HepG2 (cell line): ENCODE measurements around the gene ATP5F1A. TPM values are rescaled to one million over a fixed set of nuclear protein-coding genes. Genes with fewer than 3 reads are reported as not detected.

Experiments
- ATM ChIP-seq: fragments of 450-650 bp; IDR thresholded peaks from 2 replicates; pipeline ENCODE4 v1.7.1; 2017; ENCODE audit warnings: mild to moderate bottlenecking, borderline replicate concordance
- CAMTA2 ChIP-seq: sonication (generic); formaldehyde crosslinking; IDR thresholded peaks from 2 replicates; pipeline ENCODE4 v1.4.0; 2020; ENCODE audit warnings: mild to moderate bottlenecking, missing genetic modification reagents, borderline replicate concordance
- IKZF4 ChIP-seq: sonication (generic); formaldehyde crosslinking; IDR thresholded peaks from 2 replicates; pipeline ENCODE4 v1.5.1; 2020; ENCODE audit warnings: borderline replicate concordance, mild to moderate bottlenecking, low read depth, missing genetic modification reagents; ENCODE audit errors: not compliant biosample characterization
- MEIS2 ChIP-seq: sonication (generic); formaldehyde crosslinking; IDR thresholded peaks from 2 replicates; pipeline ENCODE4 v1.9.0; 2021; ENCODE audit warnings: mild to moderate bottlenecking, missing genetic modification reagents
- SMARCE1 ChIP-seq: fragments of 450-650 bp; IDR thresholded peaks from 2 replicates; pipeline ENCODE4 v1.6.1; 2017; ENCODE audit warnings: borderline replicate concordance
- TGIF2 ChIP-seq: IDR thresholded peaks from 2 replicates; pipeline ENCODE4 v1.6.1; 2016; ENCODE audit warnings: control low read depth, missing compliant biosample characterization
- TRIM24 ChIP-seq: sonication (generic); formaldehyde crosslinking; IDR thresholded peaks from 2 replicates; pipeline ENCODE4 v1.8.0; 2022; ENCODE audit warnings: mild to moderate bottlenecking, missing genetic modification reagents
- ZBTB10 ChIP-seq: sonication (generic); formaldehyde crosslinking; IDR thresholded peaks from 2 replicates; pipeline ENCODE4 v1.4.0; 2020; ENCODE audit warnings: missing genetic modification reagents, borderline replicate concordance
- ZC3H4 ChIP-seq: sonication (generic); formaldehyde crosslinking; IDR thresholded peaks from 2 replicates; pipeline ENCODE4 v1.4.0; 2020; ENCODE audit warnings: missing genetic modification reagents, borderline replicate concordance
- ZNF20 ChIP-seq: sonication (generic); formaldehyde crosslinking; IDR thresholded peaks from 2 replicates; pipeline ENCODE4 v1.4.0; 2020; ENCODE audit warnings: mild to moderate bottlenecking, moderate library complexity, missing genetic modification reagents
- ZNF547 ChIP-seq: sonication (generic); formaldehyde crosslinking; IDR thresholded peaks from 2 replicates; pipeline ENCODE4 v1.5.1; 2020; ENCODE audit warnings: mild to moderate bottlenecking, missing genetic modification reagents
- ZNF616 ChIP-seq: sonication (generic); formaldehyde crosslinking; IDR thresholded peaks from 2 replicates; pipeline ENCODE4 v1.5.0; 2020; ENCODE audit warnings: low read depth, mild to moderate bottlenecking, missing genetic modification reagents
- ZNF761 ChIP-seq: sonication (generic); formaldehyde crosslinking; conservative IDR thresholded peaks from 2 replicates; pipeline ENCODE4 v1.4.0; 2020; ENCODE audit warnings: mild to moderate bottlenecking, missing genetic modification reagents
- ZNF777 ChIP-seq: sonication (generic); formaldehyde crosslinking; IDR thresholded peaks from 2 replicates; pipeline ENCODE4 v1.4.0; 2020; ENCODE audit warnings: missing genetic modification reagents
- ZNF841 ChIP-seq: sonication (generic); formaldehyde crosslinking; IDR thresholded peaks from 2 replicates; pipeline ENCODE4 v1.8.1; 2023; ENCODE audit warnings: missing genetic modification reagents, borderline replicate concordance
- ZNF850 ChIP-seq: sonication (generic); formaldehyde crosslinking; conservative IDR thresholded peaks from 2 replicates; pipeline ENCODE4 v1.9.0; 2021; ENCODE audit warnings: mild to moderate bottlenecking, missing genetic modification reagents
- ZNF879 ChIP-seq: sonication (generic); formaldehyde crosslinking; IDR thresholded peaks from 2 replicates; pipeline ENCODE4 v1.8.1; 2023; ENCODE audit warnings: missing genetic modification reagents
- polyA plus RNA-seq, 8 experiments: library from polyadenylated mRNA; depleted of rRNA in 3 of 8; stranded (reverse) in 7 of 8; unstranded in 1 of 8; fragments of >200 nt; fragmentation: Illumina TruSeq in 4 of 8; extraction: Trizol in 4 of 8; gene quantifications; 2 replicates each; pipeline versions ENCODE4 v1.2.1 to v1.2.3, GENCODE V29; 2011 to 2016; ENCODE audit warnings: low read depth in 4 of 8, missing spikeins in 1 of 8, mixed read lengths in 1 of 8; ENCODE audit not compliant: insufficient read depth in 1 of 8
- total RNA-seq, 5 experiments: library from RNA; depleted of rRNA; stranded (reverse); fragments of >200 nt; fragmentation: Illumina TruSeq; extraction: Trizol; gene quantifications; 2 replicates each; pipeline ENCODE4 v1.2.3, GENCODE V29; 2016; ENCODE audit warnings: low read depth in 1 of 5
- TF ChIP-seq, protein P1 (sequence below): sonication (generic); formaldehyde crosslinking; IDR thresholded peaks from 2 replicates; pipeline ENCODE4 v1.5.1; 2020; ENCODE audit warnings: missing genetic modification reagents, mild to moderate bottlenecking, borderline replicate concordance
- TF ChIP-seq, protein P2 (sequence below): sonication (generic); formaldehyde crosslinking; IDR thresholded peaks from 2 replicates; pipeline ENCODE4 v1.4.0; 2020; ENCODE audit warnings: missing genetic modification reagents, low read depth, mild to moderate bottlenecking, borderline replicate concordance
- TF ChIP-seq, protein P3 (sequence below): sonication (generic); formaldehyde crosslinking; conservative IDR thresholded peaks from 2 replicates; pipeline ENCODE4 v1.4.0; 2020; ENCODE audit warnings: mild to moderate bottlenecking, missing genetic modification reagents, moderate library complexity

The ATP5F1A gene
- total and polyA plus RNA-seq, 2 of the 13 experiments (the other 11 are each of a cell fraction or from before 2014, with no cell fraction given): 459 to 922 TPM

- TF ChIP-seq ZBTB10 (CRISPR knock-in tag): no peak
- 0 out of 2 replicates have a peak, but pooled peaks have one; percentile 62 for TF ChIP-seq TGIF2 (CRISPR knock-in tag)
- TF ChIP-seq, protein P1, sequence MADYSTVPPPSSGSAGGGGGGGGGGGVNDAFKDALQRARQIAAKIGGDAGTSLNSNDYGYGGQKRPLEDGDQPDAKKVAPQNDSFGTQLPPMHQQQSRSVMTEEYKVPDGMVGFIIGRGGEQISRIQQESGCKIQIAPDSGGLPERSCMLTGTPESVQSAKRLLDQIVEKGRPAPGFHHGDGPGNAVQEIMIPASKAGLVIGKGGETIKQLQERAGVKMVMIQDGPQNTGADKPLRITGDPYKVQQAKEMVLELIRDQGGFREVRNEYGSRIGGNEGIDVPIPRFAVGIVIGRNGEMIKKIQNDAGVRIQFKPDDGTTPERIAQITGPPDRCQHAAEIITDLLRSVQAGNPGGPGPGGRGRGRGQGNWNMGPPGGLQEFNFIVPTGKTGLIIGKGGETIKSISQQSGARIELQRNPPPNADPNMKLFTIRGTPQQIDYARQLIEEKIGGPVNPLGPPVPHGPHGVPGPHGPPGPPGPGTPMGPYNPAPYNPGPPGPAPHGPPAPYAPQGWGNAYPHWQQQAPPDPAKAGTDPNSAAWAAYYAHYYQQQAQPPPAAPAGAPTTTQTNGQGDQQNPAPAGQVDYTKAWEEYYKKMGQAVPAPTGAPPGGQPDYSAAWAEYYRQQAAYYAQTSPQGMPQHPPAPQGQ (CRISPR knock-in tag): no peak
- no peak for TF ChIP-seq IKZF4 (CRISPR knock-in tag)
- no peak for TF ChIP-seq ZNF841 (CRISPR knock-in tag)
- no peak for TF ChIP-seq SMARCE1
- TF ChIP-seq ATM: no peak
- no peak for TF ChIP-seq ZC3H4 (CRISPR knock-in tag)
- TF ChIP-seq ZNF777: no peak
- no peak for TF ChIP-seq ZNF616 (CRISPR knock-in tag)
- TF ChIP-seq ZNF761 (CRISPR knock-in tag): no peak
- TF ChIP-seq, protein P2, sequence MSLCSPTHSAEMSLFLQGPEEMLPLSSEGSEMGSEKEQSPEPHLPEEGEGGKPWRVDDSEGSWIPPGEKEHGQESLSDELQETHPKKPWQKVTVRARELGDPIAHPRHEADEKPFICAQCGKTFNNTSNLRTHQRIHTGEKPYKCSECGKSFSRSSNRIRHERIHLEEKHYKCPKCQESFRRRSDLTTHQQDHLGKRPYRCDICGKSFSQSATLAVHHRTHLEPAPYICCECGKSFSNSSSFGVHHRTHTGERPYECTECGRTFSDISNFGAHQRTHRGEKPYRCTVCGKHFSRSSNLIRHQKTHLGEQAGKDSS: no peak
- TF ChIP-seq MEIS2 (CRISPR knock-in tag): peak; percentile 67; the same call in 1 of the 2 replicates
- TF ChIP-seq ZNF20 (CRISPR knock-in tag): no peak
- no peak for TF ChIP-seq ZNF850 (CRISPR knock-in tag)
- no peak for TF ChIP-seq ZNF547
- TF ChIP-seq, protein P3, sequence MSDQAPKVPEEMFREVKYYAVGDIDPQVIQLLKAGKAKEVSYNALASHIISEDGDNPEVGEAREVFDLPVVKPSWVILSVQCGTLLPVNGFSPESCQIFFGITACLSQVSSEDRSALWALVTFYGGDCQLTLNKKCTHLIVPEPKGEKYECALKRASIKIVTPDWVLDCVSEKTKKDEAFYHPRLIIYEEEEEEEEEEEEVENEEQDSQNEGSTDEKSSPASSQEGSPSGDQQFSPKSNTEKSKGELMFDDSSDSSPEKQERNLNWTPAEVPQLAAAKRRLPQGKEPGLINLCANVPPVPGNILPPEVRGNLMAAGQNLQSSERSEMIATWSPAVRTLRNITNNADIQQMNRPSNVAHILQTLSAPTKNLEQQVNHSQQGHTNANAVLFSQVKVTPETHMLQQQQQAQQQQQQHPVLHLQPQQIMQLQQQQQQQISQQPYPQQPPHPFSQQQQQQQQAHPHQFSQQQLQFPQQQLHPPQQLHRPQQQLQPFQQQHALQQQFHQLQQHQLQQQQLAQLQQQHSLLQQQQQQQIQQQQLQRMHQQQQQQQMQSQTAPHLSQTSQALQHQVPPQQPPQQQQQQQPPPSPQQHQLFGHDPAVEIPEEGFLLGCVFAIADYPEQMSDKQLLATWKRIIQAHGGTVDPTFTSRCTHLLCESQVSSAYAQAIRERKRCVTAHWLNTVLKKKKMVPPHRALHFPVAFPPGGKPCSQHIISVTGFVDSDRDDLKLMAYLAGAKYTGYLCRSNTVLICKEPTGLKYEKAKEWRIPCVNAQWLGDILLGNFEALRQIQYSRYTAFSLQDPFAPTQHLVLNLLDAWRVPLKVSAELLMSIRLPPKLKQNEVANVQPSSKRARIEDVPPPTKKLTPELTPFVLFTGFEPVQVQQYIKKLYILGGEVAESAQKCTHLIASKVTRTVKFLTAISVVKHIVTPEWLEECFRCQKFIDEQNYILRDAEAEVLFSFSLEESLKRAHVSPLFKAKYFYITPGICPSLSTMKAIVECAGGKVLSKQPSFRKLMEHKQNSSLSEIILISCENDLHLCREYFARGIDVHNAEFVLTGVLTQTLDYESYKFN: peak; percentile 81
- TF ChIP-seq CAMTA2 (CRISPR knock-in tag): no peak
- TF ChIP-seq TRIM24 (CRISPR knock-in tag): no peak
- no peak for TF ChIP-seq ZNF879 (CRISPR knock-in tag)
Measured at GRCh38 chr18:46051731-46052461, 46.2 kb downstream of the ATP5F1A start (continued).
